MM.1S (cell line): ENCODE measurements around the gene NPAS1.

ENCODE experiments used
- CTCF ChIP-seq: fragments of 300-600 bp; sonication (generic); IDR thresholded peaks from 2 replicates; pipeline ENCODE4 v1.5.1; 2016; ENCODE audit warnings: antibody characterized with exemption, low read length, mixed read lengths
- EZH2phosphoT487 ChIP-seq: fragments of 300-600 bp; sonication (generic); IDR thresholded peaks from 2 replicates; pipeline ENCODE4 v1.6.1; 2018; ENCODE audit warnings: antibody characterized with exemption, low read length

- no peak for TF ChIP-seq CTCF
- no peak for TF ChIP-seq EZH2phosphoT487
Measured at GRCh38 chr19:46980761-46981160, 38.9 kb upstream of the NPAS1 start.
